Endothelial cell of umbilical vein (primary cell): ENCODE measurements around the gene LIN7A.

Experiments used
- EZH2 ChIP-seq: IDR thresholded peaks from 2 replicates; pipeline ENCODE4 v1.6.1; 2012; ENCODE audit warnings: borderline replicate concordance, low read depth, mild to moderate bottlenecking, moderate library complexity, low read length, inconsistent platforms; ENCODE audit not compliant: severe bottlenecking
- JUN ChIP-seq: IDR thresholded peaks from 2 replicates; pipeline ENCODE4 v1.6.1; 2011; ENCODE audit warnings: borderline replicate concordance, low read depth; ENCODE audit not compliant: insufficient read length, insufficient read depth
- MYC ChIP-seq: IDR thresholded peaks from one replicate; pipeline ENCODE4 v1.6.1; 2011; ENCODE audit warnings: mild to moderate bottlenecking, low read depth, low read length
- POLR2A ChIP-seq: IDR thresholded peaks from 2 replicates; pipeline ENCODE4 v1.6.1; 2012; ENCODE audit warnings: low read depth, mild to moderate bottlenecking, control low read depth, low read length
- POLR2AphosphoS5 ChIP-seq: IDR thresholded peaks from 2 replicates; pipeline ENCODE4 v1.6.1; 2012; ENCODE audit warnings: low read depth, mild to moderate bottlenecking, control low read depth, low read length, moderate library complexity; ENCODE audit not compliant: insufficient read depth
- TF ChIP-seq, protein P1 (sequence below), 2 donors: IDR thresholded peaks; 1 replicate in 1 of 2; 2 replicates in 1 of 2; pipeline ENCODE4 v1.5.1; 2011; ENCODE audit warnings: low read length in 2 of 2, mild to moderate bottlenecking in 2 of 2, moderate library complexity in 2 of 2, control low read depth in 1 of 2, inconsistent platforms in 1 of 2, low read depth in 1 of 2; ENCODE audit not compliant: insufficient read depth in 1 of 2; ENCODE audit errors: extremely low read depth in 1 of 2
- TF ChIP-seq, protein P2 (sequence below): IDR thresholded peaks from 2 replicates; pipeline ENCODE4 v1.6.1; 2011; ENCODE audit not compliant: insufficient read depth, insufficient read length

- TF ChIP-seq, protein P1, sequence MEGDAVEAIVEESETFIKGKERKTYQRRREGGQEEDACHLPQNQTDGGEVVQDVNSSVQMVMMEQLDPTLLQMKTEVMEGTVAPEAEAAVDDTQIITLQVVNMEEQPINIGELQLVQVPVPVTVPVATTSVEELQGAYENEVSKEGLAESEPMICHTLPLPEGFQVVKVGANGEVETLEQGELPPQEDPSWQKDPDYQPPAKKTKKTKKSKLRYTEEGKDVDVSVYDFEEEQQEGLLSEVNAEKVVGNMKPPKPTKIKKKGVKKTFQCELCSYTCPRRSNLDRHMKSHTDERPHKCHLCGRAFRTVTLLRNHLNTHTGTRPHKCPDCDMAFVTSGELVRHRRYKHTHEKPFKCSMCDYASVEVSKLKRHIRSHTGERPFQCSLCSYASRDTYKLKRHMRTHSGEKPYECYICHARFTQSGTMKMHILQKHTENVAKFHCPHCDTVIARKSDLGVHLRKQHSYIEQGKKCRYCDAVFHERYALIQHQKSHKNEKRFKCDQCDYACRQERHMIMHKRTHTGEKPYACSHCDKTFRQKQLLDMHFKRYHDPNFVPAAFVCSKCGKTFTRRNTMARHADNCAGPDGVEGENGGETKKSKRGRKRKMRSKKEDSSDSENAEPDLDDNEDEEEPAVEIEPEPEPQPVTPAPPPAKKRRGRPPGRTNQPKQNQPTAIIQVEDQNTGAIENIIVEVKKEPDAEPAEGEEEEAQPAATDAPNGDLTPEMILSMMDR (IDR thresholded peaks at IDR 0.05; ENCODE audit: extremely low read depth in 1 of 2, insufficient read depth in 1 of 2, low read depth in 1 of 2, low read length in 2 of 2) = no peak
- TF ChIP-seq POLR2AphosphoS5 (no peak), POLR2A (no peak), EZH2 (no peak), MYC (no peak), JUN (no peak)
- TF ChIP-seq, protein P2, sequence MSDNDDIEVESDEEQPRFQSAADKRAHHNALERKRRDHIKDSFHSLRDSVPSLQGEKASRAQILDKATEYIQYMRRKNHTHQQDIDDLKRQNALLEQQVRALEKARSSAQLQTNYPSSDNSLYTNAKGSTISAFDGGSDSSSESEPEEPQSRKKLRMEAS = no peak
Observed at GRCh38 chr12:80791863-80792262, 145.9 kb downstream of the LIN7A start.
